Measurements from ENCODE around the gene FCGR3A.

The FCGR3A gene

GRCh38 chr1:161501234-161501633 is 48.4 kb downstream of the FCGR3A start:
- DNase-seq (ENCODE audit: low spot score) = no peak

GRCh38 chr1:161499099-161500039 is 50.2 kb downstream of the FCGR3A start:
- DNase-seq (ENCODE audit: low spot score) = no peak

GRCh38 chr1:161498646-161499045 is 51.0 kb downstream of the FCGR3A start:
- DNase-seq (ENCODE audit: low spot score) = no peak

GRCh38 chr1:161497961-161498360 is 51.7 kb downstream of the FCGR3A start:
- no peak for DNase-seq (ENCODE audit: low spot score)

- no peak for DNase-seq (ENCODE audit: low spot score)
These were observed 54.1 kb downstream of the FCGR3A start for GRCh38 chr1:161495490-161495889.

- no peak for DNase-seq (ENCODE audit: low spot score)
These were observed 55.4 kb downstream of the FCGR3A start for GRCh38 chr1:161494091-161494735.

GRCh38 chr1:161492827-161493226 is 56.8 kb downstream of the FCGR3A start:
- no peak for DNase-seq (ENCODE audit: low spot score)
